HUES48 (cell line): ENCODE measurements around the gene RAB17.
A peak's percentile ranks its signal among the peaks of the same experiment; 100 is the strongest.
"Not testable (repeated sequence)": the region's sequence is repeated elsewhere in the genome, so short reads cannot be mapped to it uniquely, and the experiment has no call there.

Experiments used
- H3K27ac ChIP-seq: one replicate; pipeline ENCODE4 v1.7.0; 2013; ENCODE audit warnings: low read depth, low read length, inconsistent platforms
- H3K27me3 ChIP-seq: 2 replicates; pipeline ENCODE4 v1.6.1; 2013; ENCODE audit warnings: mild to moderate bottlenecking, low read length; ENCODE audit not compliant: control insufficient read depth, insufficient read depth
- H3K36me3 ChIP-seq: 2 replicates; pipeline ENCODE4 v1.6.1; 2013; ENCODE audit warnings: low read length; ENCODE audit not compliant: control insufficient read depth, insufficient read depth
- H3K4me1 ChIP-seq: 2 replicates; pipeline ENCODE4 v1.6.1; 2013; ENCODE audit warnings: mild to moderate bottlenecking, low read length; ENCODE audit not compliant: control insufficient read depth, insufficient read depth
- H3K4me3 ChIP-seq: 2 replicates; pipeline ENCODE4 v1.5.1; 2013; ENCODE audit warnings: mild to moderate bottlenecking, low read depth, low read length
- H3K9ac ChIP-seq: 2 replicates; pipeline ENCODE4 v1.6.1; 2013; ENCODE audit warnings: mild to moderate bottlenecking, low read depth, low read length, moderate library complexity
- H3K9me3 ChIP-seq: 2 replicates; pipeline ENCODE4 v1.6.1; 2013; ENCODE audit warnings: low read length; ENCODE audit not compliant: control insufficient read depth, insufficient read depth

Gene RAB17

GRCh38 chr2:237606522-237606921 is 16.0 kb upstream of the RAB17 start:
- Histone ChIP-seq H3K9me3 (peaks cover 11% of the 10 kb centered on the region), H3K4me1 (peaks cover 21% of the 10 kb centered on the region)
- H3K36me3 ChIP-seq, H3K4me3 ChIP-seq, H3K9ac ChIP-seq, H3K27me3 ChIP-seq, H3K27ac ChIP-seq: not testable (repeated sequence)

DNA sequence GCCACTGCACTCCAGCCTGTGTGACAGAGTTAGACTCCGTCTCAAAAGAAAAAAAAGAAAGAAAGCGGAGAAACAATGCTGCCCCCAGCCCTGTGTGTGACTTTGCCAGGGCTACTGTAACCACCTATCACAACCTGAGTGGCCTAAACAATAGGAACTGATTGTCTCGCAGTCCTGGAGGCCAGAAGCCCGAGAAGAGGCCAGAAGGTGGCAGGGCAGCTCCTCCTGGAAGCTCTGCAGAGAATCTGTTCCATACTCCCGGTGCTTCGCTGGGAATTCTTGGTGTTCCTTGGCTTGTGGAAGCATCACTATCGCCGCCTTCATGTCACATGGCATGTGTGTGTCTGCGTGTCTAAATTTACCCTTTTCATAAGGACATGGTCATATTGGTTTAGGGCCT is 14.4 kb upstream of the RAB17 start:
- Histone ChIP-seq H3K27ac (no peak overlapping the region), H3K27me3 (no peaks in the 10 kb centered on the region), H3K9me3 (peaks cover 11% of the 10 kb centered on the region), H3K4me1 (peaks cover 28% of the 10 kb centered on the region), H3K4me3 (no peak overlapping the region), H3K36me3 (no peaks in the 10 kb centered on the region), H3K9ac (no peak overlapping the region)

- Histone ChIP-seq H3K4me3 (no peak overlapping the region), H3K36me3 (no peaks in the 10 kb centered on the region), H3K9ac (no peak overlapping the region), H3K9me3 (peaks cover 11% of the 10 kb centered on the region), H3K27ac (no peak overlapping the region), H3K4me1 (peaks cover 28% of the 10 kb centered on the region), H3K27me3 (no peaks in the 10 kb centered on the region)
Measured at GRCh38 chr2:237604391-237604790, 13.9 kb upstream of the RAB17 start.

DNA sequence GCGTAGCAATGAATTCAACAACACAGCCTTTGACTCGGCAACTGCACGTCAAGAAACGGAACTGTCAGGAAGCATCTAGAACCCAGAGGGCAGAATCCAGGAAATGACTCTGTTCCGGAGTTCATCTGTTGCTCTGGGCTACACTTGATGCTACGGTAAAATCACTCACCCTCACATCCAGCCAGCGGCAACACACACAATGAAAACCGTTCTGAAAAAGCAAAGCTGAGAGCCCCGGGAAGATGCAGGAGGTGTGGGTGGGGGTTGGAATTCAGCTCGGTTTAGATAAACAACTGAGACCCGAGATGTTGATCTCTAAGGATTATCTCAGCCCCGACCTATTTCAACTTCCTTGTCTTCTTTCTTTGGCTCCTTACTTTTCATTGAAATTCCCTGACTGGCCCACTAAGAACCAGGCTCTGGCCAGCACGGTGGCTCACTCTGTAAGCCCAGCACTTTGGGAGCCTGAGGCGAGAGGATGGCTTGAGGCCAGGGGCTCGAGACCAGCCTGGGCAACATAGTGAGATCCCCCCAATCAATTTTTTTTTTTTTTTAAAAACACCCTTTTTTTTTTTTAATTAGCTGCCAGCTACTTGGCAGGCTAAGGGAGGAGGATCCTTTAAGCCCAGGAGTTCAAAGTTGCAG is 13.3 kb upstream of the RAB17 start:
- Histone ChIP-seq H3K36me3 (no peaks in the 10 kb centered on the region), H3K4me3 (no peak overlapping the region), H3K9ac (no peak overlapping the region), H3K27ac (peak overlapping the region; percentile 61), H3K27me3 (no peaks in the 10 kb centered on the region), H3K9me3 (peaks cover 11% of the 10 kb centered on the region), H3K4me1 (peaks cover 28% of the 10 kb centered on the region)

DNA sequence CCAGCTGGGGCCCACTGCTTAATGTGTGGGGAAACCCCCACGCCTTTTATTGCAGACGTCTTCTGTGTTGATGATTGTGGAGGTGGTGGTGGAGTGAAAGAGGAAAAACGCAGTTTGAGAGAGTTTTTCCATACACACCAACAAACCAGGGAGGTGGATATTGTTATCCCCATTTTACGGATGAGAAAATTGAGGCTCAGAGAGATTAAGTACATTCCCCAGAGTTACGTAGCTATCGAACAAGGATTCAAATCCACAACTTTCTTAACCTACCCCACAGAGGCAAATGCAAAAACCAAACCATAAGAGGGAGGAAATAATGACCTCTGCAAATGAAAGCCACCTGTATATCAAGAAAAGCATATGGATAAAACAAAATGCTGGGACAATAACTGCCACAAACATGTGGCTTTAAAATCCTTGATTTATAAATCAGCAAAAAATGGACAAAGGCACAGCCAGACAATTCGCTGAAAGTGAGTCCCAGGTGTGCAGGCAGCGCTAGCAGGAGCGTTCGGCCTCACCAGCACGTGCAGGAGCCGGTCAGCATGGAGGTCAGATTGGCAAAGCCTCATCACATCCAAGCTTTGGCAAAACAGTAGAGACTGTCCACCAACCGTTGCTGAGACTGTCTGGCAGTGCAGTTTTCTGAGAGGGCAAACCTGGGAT is 12.6 kb upstream of the RAB17 start:
- Histone ChIP-seq H3K9ac (no peak overlapping the region), H3K4me3 (no peak overlapping the region), H3K27ac (peak overlapping the region; percentile 61)

DNA sequence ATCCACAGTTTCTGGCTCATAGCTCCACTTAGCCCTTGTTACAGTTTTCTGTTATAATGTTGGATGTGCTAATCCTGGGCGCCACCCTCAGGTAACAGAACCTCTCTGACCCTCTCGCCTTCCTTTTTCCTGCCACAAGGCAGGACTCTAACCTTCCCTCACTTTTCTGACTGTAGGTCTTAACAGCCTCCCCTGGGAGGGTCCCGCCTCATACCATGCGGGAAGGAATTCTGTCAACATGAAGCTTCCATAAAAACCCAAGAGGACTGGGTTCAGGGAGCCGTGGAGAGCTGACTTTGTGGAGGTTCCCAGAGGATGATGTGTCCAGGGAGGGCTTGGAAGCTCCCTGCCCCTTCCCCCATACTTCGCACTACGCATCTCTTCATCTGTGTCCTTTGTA is 11.9 kb upstream of the RAB17 start:
- peaks cover 11% of the 10 kb centered on the region for H3K9me3 ChIP-seq
- no peaks in the 10 kb centered on the region for H3K27me3 ChIP-seq
- H3K36me3 ChIP-seq: no peaks in the 10 kb centered on the region
- H3K27ac ChIP-seq: no peak overlapping the region
- H3K9ac ChIP-seq: no peak overlapping the region
- no peak overlapping the region for H3K4me3 ChIP-seq
- peaks cover 28% of the 10 kb centered on the region for H3K4me1 ChIP-seq

More for the DNA sequence above, 12.6 kb upstream of the RAB17 start:
- Histone ChIP-seq H3K36me3 (no peaks in the 10 kb centered on the region), H3K9me3 (peaks cover 11% of the 10 kb centered on the region), H3K27me3 (no peaks in the 10 kb centered on the region), H3K4me1 (peaks cover 28% of the 10 kb centered on the region)

DNA sequence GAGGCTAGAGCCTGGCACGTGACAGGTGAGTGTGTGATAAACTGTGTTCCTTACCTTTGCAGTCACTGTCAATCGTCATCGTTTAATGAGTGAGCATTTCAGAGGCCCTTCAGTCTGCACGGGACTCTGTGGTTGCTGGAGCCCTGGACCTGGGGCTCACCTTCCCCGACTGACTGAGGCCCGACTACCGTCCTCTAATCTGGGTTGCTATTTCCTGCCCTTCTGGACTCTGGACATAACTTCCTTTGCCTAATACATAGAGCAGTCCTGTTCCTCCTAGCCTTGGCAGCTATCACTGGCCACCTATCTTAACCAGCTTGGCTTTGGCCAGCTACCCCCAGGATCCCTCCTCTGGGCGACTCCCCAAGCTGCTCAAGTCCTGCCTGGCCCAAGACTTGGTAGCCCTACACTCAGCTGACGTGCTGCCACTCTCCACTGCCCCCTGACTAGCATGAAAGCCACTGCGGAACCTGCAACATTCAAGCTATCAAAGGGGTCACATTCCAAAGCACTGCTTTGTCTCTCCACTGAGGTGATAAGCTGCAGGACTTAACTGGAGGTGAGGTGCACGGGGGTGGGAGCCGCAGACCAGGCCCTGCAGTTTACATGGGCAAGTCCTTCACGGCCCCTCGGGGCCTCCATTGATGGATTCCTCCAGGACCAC is 11.1 kb upstream of the RAB17 start:
- Histone ChIP-seq H3K4me3 (no peak overlapping the region), H3K9me3 (peaks cover 11% of the 10 kb centered on the region), H3K4me1 (peaks cover 28% of the 10 kb centered on the region), H3K9ac (no peak overlapping the region), H3K36me3 (no peaks in the 10 kb centered on the region), H3K27ac (peak overlapping the region; percentile 30), H3K27me3 (no peaks in the 10 kb centered on the region)

GRCh38 chr2:237600205-237600846 is 9.8 kb upstream of the RAB17 start:
- H3K36me3 ChIP-seq: no peaks in the 10 kb centered on the region
- no peak overlapping the region for H3K9ac ChIP-seq
- no peak overlapping the region for H3K4me3 ChIP-seq
- H3K4me1 ChIP-seq: peaks cover 31% of the 10 kb centered on the region
- H3K27ac ChIP-seq: no peak overlapping the region
- H3K9me3 ChIP-seq: 0 out of 2 replicates have a peak, but pooled peaks cover 2% of the 10 kb centered on the region
- no peaks in the 10 kb centered on the region for H3K27me3 ChIP-seq

GRCh38 chr2:237599465-237600110 is 9.1 kb upstream of the RAB17 start:
- no peak overlapping the region for H3K4me3 ChIP-seq
- no peaks in the 10 kb centered on the region for H3K9me3 ChIP-seq
- H3K27ac ChIP-seq: no peak overlapping the region
- no peaks in the 10 kb centered on the region for H3K36me3 ChIP-seq
- H3K4me1 ChIP-seq: peaks cover 39% of the 10 kb centered on the region
- no peak overlapping the region for H3K9ac ChIP-seq
- no peaks in the 10 kb centered on the region for H3K27me3 ChIP-seq

- no peak overlapping the region for H3K27ac ChIP-seq
- no peak overlapping the region for H3K4me3 ChIP-seq
- no peak overlapping the region for H3K9ac ChIP-seq
- no peaks in the 10 kb centered on the region for H3K27me3 ChIP-seq
- H3K36me3 ChIP-seq: no peaks in the 10 kb centered on the region
- H3K9me3 ChIP-seq: no peaks in the 10 kb centered on the region
- H3K4me1 ChIP-seq: peaks cover 46% of the 10 kb centered on the region
Measured at GRCh38 chr2:237598468-237599208, 8.1 kb upstream of the RAB17 start.
